NK-92 (cell line): ENCODE measurements around the gene VWA5B2.

Source experiments
- DNase-seq: peaks from one replicate; lab custom pipeline; 2025; ENCODE audit not compliant: unreplicated experiment; lab: John Stamatoyannopoulos, UW

The VWA5B2 gene

DNA sequence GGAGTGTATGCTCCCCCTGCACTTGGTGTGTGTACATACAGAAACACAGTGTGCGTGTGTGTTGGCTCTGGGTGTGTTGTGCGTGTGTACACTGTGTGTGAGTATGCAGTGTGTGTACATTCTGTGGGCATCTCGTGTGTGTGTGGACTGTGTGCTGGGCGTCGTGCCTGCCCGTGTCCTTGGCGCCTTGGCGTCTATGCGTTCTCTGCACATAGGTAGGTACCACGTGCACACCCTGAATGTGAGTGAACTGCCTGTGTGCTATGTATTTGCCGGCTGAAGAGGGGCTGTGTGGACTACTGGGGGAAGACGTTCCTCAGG is 46.0 kb downstream of the VWA5B2 start:
- no peak for DNase-seq

DNA sequence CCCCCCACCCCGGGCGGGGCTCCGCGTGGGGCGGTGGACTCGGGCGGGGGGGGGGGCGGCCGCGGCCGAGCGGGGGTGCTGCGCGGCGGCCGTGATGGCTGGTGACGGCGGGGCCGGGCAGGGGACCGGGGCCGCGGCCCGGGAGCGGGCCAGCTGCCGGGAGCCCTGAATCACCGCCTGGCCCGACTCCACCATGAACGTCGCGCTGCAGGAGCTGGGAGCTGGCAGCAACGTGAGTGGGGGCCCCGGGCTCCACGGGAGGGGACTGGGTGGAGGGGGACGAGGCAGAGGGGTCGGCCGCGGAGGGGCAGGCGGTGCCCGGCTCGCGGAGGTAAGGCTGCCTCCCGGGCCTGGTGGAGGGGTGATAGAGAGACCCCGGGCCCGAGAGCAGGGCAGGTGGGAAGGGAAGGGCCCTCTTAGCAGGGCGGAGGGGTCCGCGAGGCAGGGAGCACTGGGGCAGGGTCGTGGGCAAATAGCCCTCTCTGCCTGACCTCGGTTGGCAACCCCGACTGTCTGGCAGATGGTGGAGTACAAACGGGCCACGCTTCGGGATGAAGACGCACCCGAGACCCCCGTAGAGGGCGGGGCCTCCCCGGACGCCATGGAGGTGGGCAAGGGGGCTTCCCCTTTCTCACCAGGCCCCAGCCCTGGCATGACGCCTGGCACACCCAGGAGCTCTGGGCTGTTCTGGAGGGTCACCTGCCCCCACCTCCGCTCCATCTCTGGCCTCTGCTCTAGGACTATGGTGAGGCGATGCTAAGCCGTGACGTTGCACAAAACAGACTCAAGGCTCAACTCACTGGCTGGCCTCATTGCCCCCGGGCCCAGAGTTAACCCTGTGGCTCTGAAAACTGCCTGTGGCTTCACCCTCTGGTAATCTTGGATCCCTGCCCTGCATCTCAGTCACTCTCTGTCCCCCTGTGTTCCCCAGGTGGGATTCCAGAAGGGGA is 46.9 kb downstream of the VWA5B2 start, which contains the start of gene ECE2:
ECE2 (plus strand) TSS at position 62 of the 950 bp plus-strand sequence; CDS start at position 194, 132 bp downstream.
- no peak for DNase-seq

DNA sequence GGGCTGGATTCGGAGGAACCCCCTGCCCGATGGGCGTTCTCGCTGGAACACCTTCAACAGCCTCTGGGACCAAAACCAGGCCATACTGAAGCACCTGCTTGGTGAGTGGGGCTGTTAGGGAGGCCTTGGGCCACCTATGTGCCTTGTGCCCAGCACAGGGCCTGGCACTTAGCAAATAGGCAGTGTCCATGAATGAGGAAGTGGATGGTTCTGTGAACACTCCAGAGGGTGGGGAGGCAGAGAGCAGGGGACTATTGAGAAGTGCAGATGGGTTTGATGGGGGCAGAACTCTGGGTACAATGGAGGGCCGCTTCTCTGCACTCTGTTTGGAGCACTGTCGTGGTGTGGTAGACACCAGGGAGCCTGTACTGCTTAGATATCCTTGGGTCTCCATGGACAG is 48.0 kb downstream of the VWA5B2 start:
- DNase-seq = no peak

- no peak for DNase-seq
Observed at GRCh38 chr3:184282941-184283340, 53.6 kb downstream of the VWA5B2 start.

- DNase-seq = no peak
Observed at GRCh38 chr3:184283681-184284080, 54.3 kb downstream of the VWA5B2 start.

DNA sequence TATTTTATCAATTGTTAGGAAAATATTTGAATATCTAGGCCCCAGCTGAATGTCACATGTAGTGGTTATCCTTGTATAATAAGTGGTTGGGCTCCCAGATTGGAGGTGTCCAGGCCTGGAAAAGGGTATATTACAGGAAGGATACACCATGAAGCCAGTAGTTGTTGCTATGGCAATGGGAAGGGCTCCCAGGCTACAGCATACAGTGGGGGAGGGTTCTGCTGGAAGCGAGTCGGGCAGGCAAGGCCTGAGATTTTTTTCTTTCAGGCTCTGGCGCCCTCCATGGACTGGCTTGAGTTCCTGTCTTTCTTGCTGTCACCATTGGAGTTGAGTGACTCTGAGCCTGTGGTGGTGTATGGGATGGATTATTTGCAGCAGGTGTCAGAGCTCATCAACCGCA is 55.3 kb downstream of the VWA5B2 start:
- no peak for DNase-seq

DNA sequence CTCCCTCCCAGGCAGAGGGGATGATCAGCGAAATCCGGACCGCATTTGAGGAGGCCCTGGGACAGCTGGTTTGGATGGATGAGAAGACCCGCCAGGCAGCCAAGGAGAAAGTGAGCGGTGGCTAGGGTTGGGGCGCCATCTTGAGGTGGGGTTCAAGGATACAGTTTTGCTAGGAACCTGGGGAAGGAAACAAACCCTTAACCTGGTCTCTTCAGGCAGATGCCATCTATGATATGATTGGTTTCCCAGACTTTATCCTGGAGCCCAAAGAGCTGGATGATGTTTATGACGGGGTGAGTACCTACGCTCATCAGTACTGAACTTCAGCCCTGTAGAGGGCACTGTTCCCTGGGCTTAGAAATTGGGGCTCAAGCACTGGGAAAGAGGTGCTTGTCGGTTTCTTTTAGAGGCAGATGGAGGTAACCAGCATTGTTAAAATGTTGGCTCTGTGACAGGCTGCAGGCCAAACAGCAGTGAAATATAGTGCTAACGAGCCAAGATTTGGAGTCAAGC is 60.1 kb downstream of the VWA5B2 start:
- DNase-seq = no peak

DNA sequence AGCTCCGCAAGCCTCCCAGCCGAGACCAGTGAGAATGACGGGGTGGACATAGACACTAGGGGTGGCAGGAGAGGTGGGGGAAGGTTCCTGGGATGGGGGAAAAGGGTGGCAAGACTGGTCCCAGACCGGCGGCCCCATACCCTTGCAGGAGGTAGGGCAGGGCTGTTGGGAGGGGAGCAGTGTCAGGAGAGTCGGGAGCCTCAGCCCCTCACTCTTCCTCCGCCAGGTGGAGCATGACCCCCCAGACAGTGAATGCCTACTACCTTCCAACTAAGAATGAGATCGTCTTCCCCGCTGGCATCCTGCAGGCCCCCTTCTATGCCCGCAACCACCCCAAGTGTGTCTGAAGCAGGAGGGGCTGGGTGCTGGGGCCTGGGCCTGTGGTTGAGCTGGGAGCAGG is 60.9 kb downstream of the VWA5B2 start:
- no peak for DNase-seq

DNA sequence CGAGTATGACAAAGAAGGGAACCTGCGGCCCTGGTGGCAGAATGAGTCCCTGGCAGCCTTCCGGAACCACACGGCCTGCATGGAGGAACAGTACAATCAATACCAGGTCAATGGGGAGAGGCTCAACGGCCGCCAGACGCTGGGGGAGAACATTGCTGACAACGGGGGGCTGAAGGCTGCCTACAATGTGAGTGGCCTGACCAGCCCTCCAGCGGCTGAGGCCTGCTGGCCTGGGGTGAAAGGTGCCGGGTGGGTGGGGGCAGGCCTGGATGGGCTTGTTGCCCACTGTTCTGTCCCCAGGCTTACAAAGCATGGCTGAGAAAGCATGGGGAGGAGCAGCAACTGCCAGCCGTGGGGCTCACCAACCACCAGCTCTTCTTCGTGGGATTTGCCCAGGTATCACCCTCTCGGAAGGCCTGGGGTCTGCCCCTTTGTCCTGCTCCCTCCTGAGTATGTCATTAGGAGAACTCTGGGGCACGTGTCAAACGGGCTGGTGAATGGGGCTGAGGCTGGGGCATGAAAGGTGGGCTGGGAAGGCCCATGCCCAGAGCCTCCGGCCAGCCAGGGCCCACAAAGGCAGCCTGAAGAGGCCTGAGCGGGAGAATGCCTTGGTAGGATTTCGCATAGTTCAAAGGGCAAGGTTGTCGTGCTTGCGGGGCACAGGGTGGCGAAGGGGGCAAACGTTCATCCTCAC is 61.8 kb downstream of the VWA5B2 start:
- DNase-seq = no peak
